Stomach (tissue), 9 donors: Measurements from ENCODE around the gene TMEM91. TPM values are rescaled to one million over a fixed set of nuclear protein-coding genes. Genes with fewer than 3 reads are reported as not detected.

ENCODE experiments used
- DNase-seq, 2 donors: peaks; one replicate each; pipeline versions ENCODE4 v3.0.0 to v3.0.0-alpha.2; 2013 to 2019
- H3K27ac ChIP-seq, 5 donors: fragments of 200-600 bp in 4 of 5; sonication (generic) in 4 of 5; one replicate each; pipeline ENCODE4 v1.5.1; 2013 to 2019; ENCODE audit warnings: mild to moderate bottlenecking in 1 of 5, moderate library complexity in 1 of 5
- H3K27me3 ChIP-seq, 3 donors: fragments of 200-600 bp; sonication (generic); one replicate each; pipeline ENCODE4 v1.5.1; 2017 to 2019; ENCODE audit warnings: mixed run types in 1 of 3
- H3K36me3 ChIP-seq, 4 donors: fragments of 200-600 bp; sonication (generic); 1 replicate in 3 of 4; 2 replicates in 1 of 4; pipeline ENCODE4 v1.5.1; 2016 to 2019
- H3K4me1 ChIP-seq, 4 donors: fragments of 200-600 bp; sonication (generic); one replicate each; pipeline ENCODE4 v1.5.1; 2016 to 2019
- H3K4me3 ChIP-seq, 4 donors: fragments of 200-600 bp; sonication (generic) in 3 of 4; one replicate each; pipeline ENCODE4 v1.5.1; 2016 to 2019; ENCODE audit warnings: mild to moderate bottlenecking in 1 of 4
- H3K9me3 ChIP-seq, 4 donors: fragments of 200-600 bp; sonication (generic); one replicate each; pipeline ENCODE4 v1.5.1; 2016 to 2019
- EP300 ChIP-seq: sonication (generic); formaldehyde crosslinking; IDR thresholded peaks from one replicate; pipeline ENCODE4 v1.6.1; 2017; ENCODE audit warnings: antibody characterized with exemption
- POLR2A ChIP-seq, 4 donors: fragments of 450-650 bp; IDR thresholded peaks; one replicate each; pipeline ENCODE4 v1.6.1; 2016; ENCODE audit warnings: antibody characterized with exemption in 4 of 4, control low read depth in 2 of 4, mild to moderate bottlenecking in 1 of 4, moderate library complexity in 1 of 4
- POLR2AphosphoS5 ChIP-seq, 3 donors: sonication (generic); formaldehyde crosslinking; IDR thresholded peaks; one replicate each; pipeline ENCODE4 v1.6.1; 2016; ENCODE audit warnings: antibody characterized with exemption in 3 of 3
- WGBS, 5 donors: extraction: QIAGEN DNeasy Blood & Tissue Kit in 3 of 5; methylation state at CpG; one replicate each; pipeline versions ENCODE4 v1.1.5 to v1.1.7; 2013 to 2018; 5-methylcytosine and 5-hydroxymethylcytosine counted together
- intact Hi-C: fragments of 100-400 bp; cut with DNase I; formaldehyde crosslinking; loops from one replicate; pipeline ENCODE4 v1.15.1; 2023; ENCODE audit warnings: low total_unique reads
- polyA plus RNA-seq, 3 donors: library from polyadenylated mRNA; stranded (reverse); fragments of 200-250 nt; gene quantifications; one replicate each; pipeline ENCODE4 v1.2.3, GENCODE V29; 2013
- total RNA-seq, 5 donors: library from RNA; depleted of rRNA; stranded (reverse); fragments of >200 nt; gene quantifications; one replicate each; pipeline versions ENCODE4 v1.1.0 to v1.2.3, GENCODE V29; 2014 to 2016
- TF ChIP-seq, protein P1 (sequence below), 7 experiments: fragments of 450-650 bp in 4 of 7; fragments of 200-600 bp in 3 of 7; sonication (generic) in 3 of 7; IDR thresholded peaks; one replicate each; pipeline ENCODE4 v1.5.1; 2016 to 2019; ENCODE audit warnings: antibody characterized with exemption in 7 of 7, control low read depth in 2 of 7, mild to moderate bottlenecking in 1 of 7
- donor health status: healthy with polysubstance abuse.
- donor health status: Bipolar disorder and iron deficiency.
- donor health status: healthy.

Gene TMEM91
- total and polyA plus RNA-seq, 8 donors: 2.3 to 76.3 (median 18.6) TPM

DNA sequence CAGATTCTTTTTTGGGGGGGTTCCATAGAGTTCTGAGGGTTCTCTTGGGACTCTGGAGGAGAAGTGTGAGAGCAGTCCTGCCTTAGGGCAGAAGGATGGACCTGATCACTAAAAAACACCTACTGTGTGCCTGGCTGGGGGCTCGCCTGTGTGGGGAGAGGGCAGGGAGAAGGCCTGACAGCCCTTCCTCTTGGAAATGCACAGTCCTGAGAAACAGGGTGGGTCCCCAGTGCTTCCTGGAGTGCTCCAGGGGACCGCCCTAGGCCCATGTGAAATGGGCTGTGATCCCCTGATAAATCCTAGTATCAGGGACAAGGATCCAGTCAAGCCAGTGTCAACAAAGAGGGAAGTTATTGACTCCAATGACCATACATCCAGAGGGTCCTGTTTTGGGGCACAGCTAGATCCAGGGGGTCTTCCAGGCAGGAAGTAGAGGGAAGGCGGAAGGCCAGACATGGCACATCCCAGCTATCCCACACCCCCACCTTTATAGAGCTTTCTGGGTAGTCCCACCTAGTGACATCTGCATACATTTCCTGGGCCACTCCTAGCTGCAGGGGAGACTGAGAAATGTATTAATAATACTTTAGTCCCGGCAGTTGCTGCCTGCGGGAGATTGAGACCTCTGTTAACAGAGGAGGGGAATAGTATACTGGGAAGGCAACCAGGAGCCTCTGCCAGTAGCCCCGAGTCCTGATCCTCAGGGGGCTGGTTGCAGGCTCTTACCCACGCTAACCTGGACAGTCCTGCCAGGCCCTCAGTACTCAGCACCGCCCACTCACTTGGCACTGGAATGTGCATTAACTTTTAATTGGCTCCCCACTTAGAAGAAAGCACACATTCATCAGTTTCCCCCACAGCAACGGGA lies 35.0 kb downstream of the TMEM91 start:
- H3K4me3 ChIP-seq: no peak overlapping the region
- H3K4me1 ChIP-seq: peaks cover 12 to 76% (median 26%) of the 10 kb centered on the region in 4 donors
- peaks cover 33 to 63% (median 57%) of the 10 kb centered on the region in 4 donors for H3K36me3 ChIP-seq
- TF ChIP-seq, protein P1, sequence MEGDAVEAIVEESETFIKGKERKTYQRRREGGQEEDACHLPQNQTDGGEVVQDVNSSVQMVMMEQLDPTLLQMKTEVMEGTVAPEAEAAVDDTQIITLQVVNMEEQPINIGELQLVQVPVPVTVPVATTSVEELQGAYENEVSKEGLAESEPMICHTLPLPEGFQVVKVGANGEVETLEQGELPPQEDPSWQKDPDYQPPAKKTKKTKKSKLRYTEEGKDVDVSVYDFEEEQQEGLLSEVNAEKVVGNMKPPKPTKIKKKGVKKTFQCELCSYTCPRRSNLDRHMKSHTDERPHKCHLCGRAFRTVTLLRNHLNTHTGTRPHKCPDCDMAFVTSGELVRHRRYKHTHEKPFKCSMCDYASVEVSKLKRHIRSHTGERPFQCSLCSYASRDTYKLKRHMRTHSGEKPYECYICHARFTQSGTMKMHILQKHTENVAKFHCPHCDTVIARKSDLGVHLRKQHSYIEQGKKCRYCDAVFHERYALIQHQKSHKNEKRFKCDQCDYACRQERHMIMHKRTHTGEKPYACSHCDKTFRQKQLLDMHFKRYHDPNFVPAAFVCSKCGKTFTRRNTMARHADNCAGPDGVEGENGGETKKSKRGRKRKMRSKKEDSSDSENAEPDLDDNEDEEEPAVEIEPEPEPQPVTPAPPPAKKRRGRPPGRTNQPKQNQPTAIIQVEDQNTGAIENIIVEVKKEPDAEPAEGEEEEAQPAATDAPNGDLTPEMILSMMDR (IDR thresholded peaks at IDR 0.05): no peak
- no peak for TF ChIP-seq EP300
- intact Hi-C loops: no loop called here
- peak overlapping the region in 3 of 5 donors; percentile 72 to 80 (median 73) for H3K27ac ChIP-seq
- no peak for DNase-seq
- H3K9me3 ChIP-seq: no peaks in the 10 kb centered on the region
- WGBS, 5 donors: 72 to 84% (median 73%) methylated on average over 9 of the region's 9 CpGs
- no peaks in the 10 kb centered on the region for H3K27me3 ChIP-seq

DNA sequence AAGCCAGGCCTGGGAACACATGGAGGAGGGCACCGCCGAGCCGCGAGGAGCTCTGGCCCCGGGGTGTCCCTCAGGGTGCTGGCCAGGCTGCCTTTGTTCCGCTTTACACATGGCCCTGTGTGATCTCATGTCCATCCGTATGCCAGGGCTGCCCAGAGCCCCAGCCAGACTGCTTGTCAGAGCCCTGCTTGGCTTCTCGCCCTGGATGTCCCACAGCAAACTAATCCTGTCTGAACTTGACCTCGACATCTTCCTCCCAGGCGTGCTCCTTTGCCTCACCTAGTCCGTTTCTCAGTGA lies 35.6 kb downstream of the TMEM91 start:
- TF ChIP-seq EP300: no peak
- no peak for TF ChIP-seq POLR2AphosphoS5 (IDR thresholded peaks at IDR 0.05)
- no peak for TF ChIP-seq POLR2A (IDR thresholded peaks at IDR 0.05)
- TF ChIP-seq, protein P1 (IDR thresholded peaks at IDR 0.05): no peak
- intact Hi-C loops: no loop called here

DNA sequence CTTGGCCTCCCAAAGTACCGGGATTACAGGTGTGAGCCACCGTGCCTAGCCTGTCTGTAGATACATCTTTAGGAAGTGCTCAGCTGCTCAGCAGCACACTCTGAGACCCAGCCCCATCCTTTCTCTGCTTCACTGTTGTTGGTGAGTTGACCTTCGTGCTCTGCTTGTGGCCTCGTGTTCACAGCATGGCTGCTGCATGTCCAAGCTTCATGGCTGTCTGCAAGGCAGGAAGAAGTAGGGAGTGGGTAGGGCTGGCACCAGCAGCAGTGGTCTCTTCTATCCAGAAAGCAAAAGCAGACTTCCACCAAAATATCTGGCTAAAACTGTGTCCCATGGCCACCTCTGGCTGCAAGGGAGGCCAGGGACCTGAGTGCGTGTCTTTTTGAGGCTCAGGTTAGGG lies 36.6 kb downstream of the TMEM91 start:
- WGBS, 5 donors: 87 to 100% (median 98%) methylated on average over 5 of the region's 5 CpGs
- H3K4me1 ChIP-seq: peaks cover 12 to 64% (median 26%) of the 10 kb centered on the region in 4 donors
- no peaks in the 10 kb centered on the region for H3K9me3 ChIP-seq
- intact Hi-C loops: no loop called here
- H3K27me3 ChIP-seq: no peaks in the 10 kb centered on the region
- TF ChIP-seq, protein P1 (IDR thresholded peaks at IDR 0.05): no peak
- TF ChIP-seq POLR2A (IDR thresholded peaks at IDR 0.05) (no peak), POLR2AphosphoS5 (IDR thresholded peaks at IDR 0.05) (no peak), EP300 (no peak)
- H3K36me3 ChIP-seq: peaks cover 43 to 73% (median 72%) of the 10 kb centered on the region in 4 donors
- DNase-seq: no peak
- H3K4me3 ChIP-seq: no peak overlapping the region
- no peak overlapping the region for H3K27ac ChIP-seq

More for the DNA sequence above, 35.6 kb downstream of the TMEM91 start:
- Histone ChIP-seq H3K36me3 (peaks cover 39 to 69% (median 63%) of the 10 kb centered on the region in 4 donors), H3K4me3 (no peak overlapping the region), H3K4me1 (peaks cover 12 to 74% (median 26%) of the 10 kb centered on the region in 4 donors), H3K27ac (no peak overlapping the region), H3K9me3 (no peaks in the 10 kb centered on the region), H3K27me3 (no peaks in the 10 kb centered on the region)
- 71 to 96% (median 82%) methylated on average over 10 to 11 of the region's 11 CpGs for WGBS, 5 donors
- peak in 1 of 2 donors; percentile 60 for DNase-seq

DNA sequence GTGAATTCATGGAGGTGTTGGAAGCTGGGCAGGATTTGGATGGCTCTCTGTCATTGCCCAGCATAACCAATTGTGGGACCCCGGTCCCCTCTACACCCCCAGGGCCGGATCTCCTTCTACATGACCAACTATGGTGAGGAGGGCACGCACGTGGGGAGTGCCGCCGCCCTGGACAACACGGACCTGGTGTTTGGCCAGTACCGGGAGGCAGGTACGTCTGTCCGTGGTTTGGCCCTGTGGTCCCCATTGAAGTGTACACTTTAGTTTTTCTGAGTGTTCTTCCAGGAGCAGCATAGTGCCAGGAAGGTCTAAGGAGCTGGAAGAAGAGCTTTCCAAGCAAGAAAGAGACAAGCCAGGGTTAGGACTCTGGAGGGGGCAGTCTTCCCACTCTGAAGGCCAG lies 37.6 kb downstream of the TMEM91 start:
- Histone ChIP-seq H3K27ac (no peak overlapping the region), H3K9me3 (no peaks in the 10 kb centered on the region), H3K4me1 (peaks cover 10 to 54% (median 20%) of the 10 kb centered on the region in 4 donors), H3K36me3 (peaks cover 53 to 83% (median 82%) of the 10 kb centered on the region in 4 donors), H3K27me3 (no peaks in the 10 kb centered on the region), H3K4me3 (no peak overlapping the region)
- DNase-seq: no peak
- TF ChIP-seq POLR2A (IDR thresholded peaks at IDR 0.05) (no peak), POLR2AphosphoS5 (IDR thresholded peaks at IDR 0.05) (no peak), EP300 (no peak)
- TF ChIP-seq, protein P1 (IDR thresholded peaks at IDR 0.05): no peak
- intact Hi-C loops: no loop called here
- 88 to 92% (median 90%) methylated on average over 10 of the region's 10 CpGs for WGBS, 5 donors
